Caco-2 (cell line): ENCODE results near the gene CRYBA1. TPM values are rescaled to one million over a fixed set of nuclear protein-coding genes. Genes with fewer than 3 reads are reported as not detected.

Experiments
- BruUV-seq: library from RNA; stranded (reverse); fragments of 400-500 nt; replicated peaks from 2 replicates; lab custom pipeline; 2021; lab: Mats Ljungman, UMichigan
- CTCF ChIA-PET: fragments of 300-600 bp; sonication (Branson Sonifier 250); formaldehyde crosslinking; loops from one replicate; lab custom pipeline; 2022; ENCODE audit warnings: antibody characterized with exemption; lab: Charles Lee
- POLR2A ChIA-PET: fragments of 300-600 bp; sonication (Branson Sonifier 250); formaldehyde crosslinking; loops from one replicate; lab custom pipeline; 2022; ENCODE audit warnings: antibody characterized with exemption; lab: Charles Lee
- DNase-seq, 2 experiments: peaks; one replicate each; pipeline versions ENCODE4 v3.0.0 to v3.0.0-alpha.2; 2020 to 2022
- H3K27me3 ChIP-seq: replicated peaks from 2 replicates; pipeline ENCODE4 v1.6.0; 2011; ENCODE audit warnings: low read length; ENCODE audit not compliant: control insufficient read depth, insufficient read depth
- H3K36me3 ChIP-seq: 2 replicates; pipeline ENCODE4 v1.5.1; 2011; ENCODE audit warnings: low read length; ENCODE audit not compliant: control insufficient read depth, insufficient read depth
- H3K4me1 ChIP-seq: fragments of 250-450 bp; sonication (Bioruptor Pico); 2 replicates; pipeline ENCODE4 v1.5.1; 2020; ENCODE audit warnings: mild to moderate bottlenecking
- H3K4me3 ChIP-seq: 2 replicates; pipeline ENCODE4 v1.5.1; 2011; ENCODE audit warnings: low read depth, mild to moderate bottlenecking, control low read depth, low read length
- H3K9me3 ChIP-seq: fragments of 250-450 bp; sonication (Bioruptor Pico); 2 replicates; pipeline ENCODE4 v1.5.1; 2020; ENCODE audit warnings: mild to moderate bottlenecking, moderate library complexity
- H3K27ac Mint-ChIP-seq: one replicate; pipeline ENCODE4 v1.8.0; 2022; ENCODE audit warnings: mixed read lengths; ENCODE audit not compliant: unreplicated experiment
- H3K27me3 Mint-ChIP-seq: one replicate; pipeline ENCODE4 v1.8.0; 2022; ENCODE audit warnings: mixed read lengths; ENCODE audit not compliant: insufficient read depth, unreplicated experiment
- H3K36me3 Mint-ChIP-seq: one replicate; pipeline ENCODE4 v1.8.0; 2022; ENCODE audit warnings: mild to moderate bottlenecking, mixed read lengths; ENCODE audit not compliant: insufficient read depth, unreplicated experiment
- H3K4me1 Mint-ChIP-seq: one replicate; pipeline ENCODE4 v1.8.0; 2022; ENCODE audit warnings: low read depth, mixed read lengths; ENCODE audit not compliant: unreplicated experiment
- H3K4me3 Mint-ChIP-seq: one replicate; pipeline ENCODE4 v1.8.0; 2022; ENCODE audit warnings: mild to moderate bottlenecking, moderate library complexity, mixed read lengths; ENCODE audit not compliant: unreplicated experiment
- H3K9me3 Mint-ChIP-seq: one replicate; pipeline ENCODE4 v1.8.0; 2022; ENCODE audit warnings: mixed read lengths; ENCODE audit not compliant: unreplicated experiment
- intact Hi-C: fragments of 100-400 bp; cut with micrococcal nuclease; formaldehyde crosslinking; loops from one replicate; pipeline ENCODE4 v1.10.0; 2022; ENCODE audit not compliant: unreplicated experiment
- total RNA-seq: library from RNA; stranded (reverse); gene quantifications from 2 replicates; pipeline ENCODE4 v1.2.3, GENCODE V29; 2022
- TF ChIP-seq, protein P1 (sequence below), 2 experiments: fragments of 200-600 bp in 1 of 2; IDR thresholded peaks; 1 replicate in 1 of 2; 2 replicates in 1 of 2; pipeline versions ENCODE4 v1.5.1 to v1.8.0; 2011 to 2022; ENCODE audit warnings: antibody characterized with exemption in 1 of 2, control low read depth in 1 of 2, inconsistent platforms in 1 of 2, low read depth in 1 of 2, low read length in 1 of 2, mild to moderate bottlenecking in 1 of 2, moderate library complexity in 1 of 2; ENCODE audit not compliant: insufficient read depth in 1 of 2, severe bottlenecking in 1 of 2, unreplicated experiment in 1 of 2

CRYBA1 gene
- total RNA-seq, 1 experiment from 2014 or later = not detected

DNA sequence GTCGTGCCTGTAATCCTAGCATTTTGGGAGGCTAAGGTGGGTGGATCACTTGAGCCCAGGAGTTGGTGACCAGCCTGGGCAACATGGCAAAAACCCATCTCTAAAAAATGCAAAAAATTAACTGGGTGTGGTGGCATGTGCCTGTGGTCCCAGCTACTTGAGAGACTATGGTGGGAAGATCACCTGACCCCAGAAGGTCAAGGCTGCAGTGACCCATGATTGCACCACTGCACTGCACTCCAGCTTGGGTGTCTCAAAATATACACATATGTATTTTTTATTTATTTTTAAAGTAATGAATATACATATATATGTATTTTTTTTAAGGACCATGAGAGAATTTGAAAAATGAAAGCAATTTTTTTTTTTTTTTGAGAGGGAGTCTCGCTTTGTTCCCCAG, 52.4 kb downstream of the CRYBA1 start:
- Histone ChIP-seq H3K9me3 (no peaks in the 10 kb centered on the region), H3K4me3 (no peak overlapping the region), H3K27me3 (no peaks in the 10 kb centered on the region), H3K36me3 (no peaks in the 10 kb centered on the region), H3K4me1 (no peaks in the 10 kb centered on the region)
- BruUV-seq = no TSS peak
- Mint-ChIP-seq H3K36me3 (peaks cover 5% of the 10 kb centered on the region), H3K4me3 (no peak overlapping the region), H3K9me3 (no peaks in the 10 kb centered on the region), H3K27me3 (no peaks in the 10 kb centered on the region), H3K4me1 (peaks cover 13% of the 10 kb centered on the region), H3K27ac (no peak overlapping the region)
- no peak for DNase-seq
- TF ChIP-seq, protein P1, sequence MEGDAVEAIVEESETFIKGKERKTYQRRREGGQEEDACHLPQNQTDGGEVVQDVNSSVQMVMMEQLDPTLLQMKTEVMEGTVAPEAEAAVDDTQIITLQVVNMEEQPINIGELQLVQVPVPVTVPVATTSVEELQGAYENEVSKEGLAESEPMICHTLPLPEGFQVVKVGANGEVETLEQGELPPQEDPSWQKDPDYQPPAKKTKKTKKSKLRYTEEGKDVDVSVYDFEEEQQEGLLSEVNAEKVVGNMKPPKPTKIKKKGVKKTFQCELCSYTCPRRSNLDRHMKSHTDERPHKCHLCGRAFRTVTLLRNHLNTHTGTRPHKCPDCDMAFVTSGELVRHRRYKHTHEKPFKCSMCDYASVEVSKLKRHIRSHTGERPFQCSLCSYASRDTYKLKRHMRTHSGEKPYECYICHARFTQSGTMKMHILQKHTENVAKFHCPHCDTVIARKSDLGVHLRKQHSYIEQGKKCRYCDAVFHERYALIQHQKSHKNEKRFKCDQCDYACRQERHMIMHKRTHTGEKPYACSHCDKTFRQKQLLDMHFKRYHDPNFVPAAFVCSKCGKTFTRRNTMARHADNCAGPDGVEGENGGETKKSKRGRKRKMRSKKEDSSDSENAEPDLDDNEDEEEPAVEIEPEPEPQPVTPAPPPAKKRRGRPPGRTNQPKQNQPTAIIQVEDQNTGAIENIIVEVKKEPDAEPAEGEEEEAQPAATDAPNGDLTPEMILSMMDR (IDR thresholded peaks at IDR 0.05; ENCODE audit: insufficient read depth in 1 of 2, low read depth in 1 of 2, low read length in 1 of 2, severe bottlenecking in 1 of 2, unreplicated experiment in 1 of 2) = no peak
- intact Hi-C loops = no loop called here
- CTCF ChIA-PET = no interaction called here
- POLR2A ChIA-PET = no interaction called here

DNA sequence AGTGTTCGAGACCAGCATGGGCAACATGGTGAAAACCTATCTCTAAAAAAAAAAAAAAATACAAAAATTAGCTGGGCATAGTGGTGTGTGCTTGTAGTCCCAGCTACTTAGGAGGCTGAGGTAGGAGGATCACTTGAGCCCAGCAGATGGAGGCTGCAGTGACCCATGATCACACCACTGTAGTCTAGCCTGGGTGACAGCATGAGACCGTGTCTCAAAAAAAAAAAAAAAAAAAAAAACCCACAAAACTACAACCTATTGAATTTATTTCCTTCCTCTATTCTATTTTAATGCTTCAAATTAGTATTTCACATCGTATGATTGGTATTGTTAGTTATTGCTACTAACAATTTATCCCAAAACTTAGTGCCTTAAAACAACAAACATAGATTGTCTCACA, 56.7 kb downstream of the CRYBA1 start:
- H3K27me3 Mint-ChIP-seq = no peaks in the 10 kb centered on the region
- no peaks in the 10 kb centered on the region for H3K36me3 ChIP-seq
- H3K9me3 Mint-ChIP-seq = no peaks in the 10 kb centered on the region
- TF ChIP-seq, protein P1 (IDR thresholded peaks at IDR 0.05; ENCODE audit: insufficient read depth in 1 of 2, low read depth in 1 of 2, low read length in 1 of 2, severe bottlenecking in 1 of 2, unreplicated experiment in 1 of 2) = no peak
- no peaks in the 10 kb centered on the region for H3K27me3 ChIP-seq
- DNase-seq = no peak
- H3K4me3 ChIP-seq = no peak overlapping the region
- no peaks in the 10 kb centered on the region for H3K4me1 Mint-ChIP-seq
- intact Hi-C loops = no loop called here
- no peaks in the 10 kb centered on the region for H3K4me1 ChIP-seq
- no peaks in the 10 kb centered on the region for H3K9me3 ChIP-seq
- CTCF ChIA-PET = interaction anchor here (0.7 kb wide), 1 partner anchor 10 kb away, joined by 3 read pairs; the partner anchor contains the start of gene NUFIP2
- no peaks in the 10 kb centered on the region for H3K36me3 Mint-ChIP-seq
- no peak overlapping the region for H3K4me3 Mint-ChIP-seq
- no peak overlapping the region for H3K27ac Mint-ChIP-seq
- no TSS peak for BruUV-seq
- POLR2A ChIA-PET = no interaction called here

Other genes starting within 250 kb of the CRYBA1 start
- gene SEZ6, start 240.8 kb upstream of the CRYBA1 start, total RNA-seq = not detected in 2 replicates
- gene PIPOX, start 203.7 kb upstream of the CRYBA1 start, total RNA-seq = 2.1 and 2.2 TPM in 2 replicates
- gene MYO18A, start 66.5 kb upstream of the CRYBA1 start, total RNA-seq = 47.1 and 55.5 TPM in 2 replicates
- 105 and 114 TPM in 2 replicates for gene NUFIP2, start 47.3 kb downstream of the CRYBA1 start, total RNA-seq
- gene TAOK1, start 143.5 kb downstream of the CRYBA1 start, total RNA-seq = 87.7 and 93.1 TPM in 2 replicates